ENCODE measurements around the gene CYP24A1. TPM values are rescaled to one million over a fixed set of nuclear protein-coding genes. Genes with fewer than 3 reads are reported as not detected.

CYP24A1 gene
- total and polyA plus RNA-seq, 2 of the 13 experiments (the other 11 are each of a cell fraction or from before 2014, with no cell fraction given), result 9.4 to 32.7 TPM

- TF ChIP-seq USF2 (IDR thresholded peaks at IDR 0.05; ENCODE audit: low read depth, low read length) (peak; percentile 45; the same call in 1 of the 2 replicates), USF2 (CRISPR knock-in tag; IDR thresholded peaks at IDR 0.05; ENCODE audit: borderline replicate concordance) (peak; percentile 42; the same call in 1 of the 2 replicates), ZNF329 (CRISPR knock-in tag; IDR thresholded peaks at IDR 0.05; ENCODE audit: low read depth) (peak; percentile 87; the same call in 1 of the 2 replicates), ZNF747 (CRISPR knock-in tag; IDR thresholded peaks at IDR 0.05; ENCODE audit: borderline replicate concordance) (0 out of 2 replicates have a peak, but pooled peaks have one; percentile 4), ZNF790 (CRISPR knock-in tag; IDR thresholded peaks at IDR 0.05; ENCODE audit: borderline replicate concordance) (no peak), ZNF292 (CRISPR knock-in tag; IDR thresholded peaks at IDR 0.05; ENCODE audit: borderline replicate concordance, low read depth) (peak; percentile 35; the same call in 1 of the 2 replicates), GPN1 (CRISPR knock-in tag; IDR thresholded peaks at IDR 0.05; ENCODE audit: borderline replicate concordance) (0 out of 2 replicates have a peak, but pooled peaks have one; percentile 23), SP4 (CRISPR knock-in tag; IDR thresholded peaks at IDR 0.05) (0 out of 2 replicates have a peak, but pooled peaks have one; percentile 3), PITX1 (CRISPR knock-in tag; IDR thresholded peaks at IDR 0.05) (no peak), HOXD1 (CRISPR knock-in tag; IDR thresholded peaks at IDR 0.05) (0 out of 2 replicates have a peak, but pooled peaks have one; percentile 45), BCL6 (CRISPR knock-in tag; IDR thresholded peaks at IDR 0.05) (no peak), CTCF (CRISPR knock-in tag; IDR thresholded peaks at IDR 0.05) (peak; percentile 28; the same call in 1 of the 2 replicates), RXRB (CRISPR knock-in tag; IDR thresholded peaks at IDR 0.05; ENCODE audit: borderline replicate concordance) (no peak), ZNF512 (CRISPR knock-in tag; IDR thresholded peaks at IDR 0.05) (0 out of 2 replicates have a peak, but pooled peaks have one; percentile 17), CENPX (CRISPR knock-in tag; IDR thresholded peaks at IDR 0.05) (no peak)
These were observed 22.0 kb upstream of the CYP24A1 start (continued) for GRCh38 chr20:54195483-54196472.
